ENCODE data around the gene CBL. TPM values are rescaled to one million over a fixed set of nuclear protein-coding genes. Genes with fewer than 3 reads are reported as not detected.
A peak's percentile ranks its signal among the peaks of the same experiment; 100 is the strongest.

The CBL gene
- polyA plus RNA-seq, 1 of the 3 experiments (the other 2 are of a cell fraction) = 9.5 TPM

DNA sequence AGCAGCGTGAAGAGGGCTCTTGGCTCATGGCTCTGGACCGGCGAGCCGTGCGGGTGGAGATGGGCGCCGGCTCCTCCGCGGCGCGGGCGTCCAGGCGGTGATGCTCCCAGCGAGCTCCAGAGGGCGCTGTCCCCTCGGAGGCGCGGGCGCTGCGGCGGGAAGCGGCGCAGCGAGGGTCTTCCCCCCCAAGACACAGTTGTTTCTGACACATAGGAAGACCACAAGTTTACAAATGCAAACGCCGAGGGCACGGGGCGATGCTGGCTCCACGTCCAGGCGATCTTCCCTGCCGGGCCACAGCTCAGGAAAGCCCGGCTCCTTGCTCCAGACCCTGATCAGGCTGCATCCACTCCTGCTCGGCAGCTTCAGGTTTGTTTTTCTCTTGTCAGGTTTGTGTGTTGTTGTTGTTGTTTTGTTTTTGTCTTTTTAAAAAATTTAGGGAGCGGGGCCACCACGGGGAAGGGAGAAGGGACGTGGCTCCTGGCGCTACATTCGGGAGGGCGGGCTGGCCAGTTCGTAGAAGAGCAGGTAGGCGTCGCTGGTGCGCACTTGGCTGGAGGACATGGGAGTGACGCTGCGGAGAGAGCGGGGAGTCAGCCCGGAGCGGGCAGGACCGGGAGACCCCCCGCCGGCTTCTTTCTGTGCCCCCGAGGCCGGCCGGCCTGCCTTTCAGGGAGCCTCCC, 150.4 kb downstream of the CBL start:
- H4K20me1 ChIP-seq (ENCODE audit: insufficient read depth) = no peaks in the 10 kb centered on the region
- peaks cover 8 to 22% of the 10 kb centered on the region in 2 experiments; a peak in 3 of 4 replicates for H3K4me1 ChIP-seq (ENCODE audit: control insufficient read depth in 1 of 2, insufficient read depth in 2 of 2, low read depth in 1 of 2, low read length in 1 of 2)
- no peaks in the 10 kb centered on the region for H3K9me3 ChIP-seq
- 1% methylated on average over 18 of the region's 54 CpGs for WGBS (ENCODE audit: low lambda C conversion rate)
- TF ChIP-seq, protein P1, sequence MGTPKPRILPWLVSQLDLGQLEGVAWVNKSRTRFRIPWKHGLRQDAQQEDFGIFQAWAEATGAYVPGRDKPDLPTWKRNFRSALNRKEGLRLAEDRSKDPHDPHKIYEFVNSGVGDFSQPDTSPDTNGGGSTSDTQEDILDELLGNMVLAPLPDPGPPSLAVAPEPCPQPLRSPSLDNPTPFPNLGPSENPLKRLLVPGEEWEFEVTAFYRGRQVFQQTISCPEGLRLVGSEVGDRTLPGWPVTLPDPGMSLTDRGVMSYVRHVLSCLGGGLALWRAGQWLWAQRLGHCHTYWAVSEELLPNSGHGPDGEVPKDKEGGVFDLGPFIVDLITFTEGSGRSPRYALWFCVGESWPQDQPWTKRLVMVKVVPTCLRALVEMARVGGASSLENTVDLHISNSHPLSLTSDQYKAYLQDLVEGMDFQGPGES (IDR thresholded peaks at IDR 0.05; ENCODE audit: low read depth, low read length) = no peak
- TF ChIP-seq FOXM1 (IDR thresholded peaks at IDR 0.05; ENCODE audit: low read depth) (no peak), TAF1 (IDR thresholded peaks at IDR 0.05; ENCODE audit: borderline replicate concordance, low read depth, low read length) (no peak), ELF1 (IDR thresholded peaks at IDR 0.05) (no peak), SIN3A (IDR thresholded peaks at IDR 0.05; ENCODE audit: borderline replicate concordance, low read depth, low read length) (no peak), SMC3 (IDR thresholded peaks at IDR 0.05; ENCODE audit: low read depth, low read length) (peak; percentile 89), FOSL2 (IDR thresholded peaks at IDR 0.05; ENCODE audit: borderline replicate concordance, low read depth) (no peak), GATA2 (CRISPR knock-in tag; IDR thresholded peaks at IDR 0.05) (no peak), RXRA (IDR thresholded peaks at IDR 0.05; ENCODE audit: borderline replicate concordance, low read depth) (no peak), NFIC (IDR thresholded peaks at IDR 0.05; ENCODE audit: borderline replicate concordance) (peak; percentile 78), RAD21 (IDR thresholded peaks at IDR 0.05; ENCODE audit: low read length) (peak; percentile 78), TCF12 (IDR thresholded peaks at IDR 0.05) (no peak)
- TF ChIP-seq, protein P2, sequence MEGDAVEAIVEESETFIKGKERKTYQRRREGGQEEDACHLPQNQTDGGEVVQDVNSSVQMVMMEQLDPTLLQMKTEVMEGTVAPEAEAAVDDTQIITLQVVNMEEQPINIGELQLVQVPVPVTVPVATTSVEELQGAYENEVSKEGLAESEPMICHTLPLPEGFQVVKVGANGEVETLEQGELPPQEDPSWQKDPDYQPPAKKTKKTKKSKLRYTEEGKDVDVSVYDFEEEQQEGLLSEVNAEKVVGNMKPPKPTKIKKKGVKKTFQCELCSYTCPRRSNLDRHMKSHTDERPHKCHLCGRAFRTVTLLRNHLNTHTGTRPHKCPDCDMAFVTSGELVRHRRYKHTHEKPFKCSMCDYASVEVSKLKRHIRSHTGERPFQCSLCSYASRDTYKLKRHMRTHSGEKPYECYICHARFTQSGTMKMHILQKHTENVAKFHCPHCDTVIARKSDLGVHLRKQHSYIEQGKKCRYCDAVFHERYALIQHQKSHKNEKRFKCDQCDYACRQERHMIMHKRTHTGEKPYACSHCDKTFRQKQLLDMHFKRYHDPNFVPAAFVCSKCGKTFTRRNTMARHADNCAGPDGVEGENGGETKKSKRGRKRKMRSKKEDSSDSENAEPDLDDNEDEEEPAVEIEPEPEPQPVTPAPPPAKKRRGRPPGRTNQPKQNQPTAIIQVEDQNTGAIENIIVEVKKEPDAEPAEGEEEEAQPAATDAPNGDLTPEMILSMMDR (IDR thresholded peaks at IDR 0.05) = peak; percentile 96
- peak overlapping the region; percentile 92 for H3K4me2 ChIP-seq
- H3K27ac ChIP-seq (ENCODE audit: low read depth in 2 of 2, low read length in 1 of 2) = peak overlapping the region in 1 of 2 experiments; percentile 26; a peak in 1 of 4 replicates
- H3K9me2 ChIP-seq = no peaks in the 10 kb centered on the region
- CTCF ChIA-PET = interaction anchor here (0.6 to 5.1 kb wide), 54 partner anchors 8 to 762 kb away, joined by 3 to 308 read pairs (median 4); partner anchors contain the start of genes C1QTNF5, C2CD2L, MCAM and MFRP
- peak overlapping the region; percentile 96 for H2AFZ ChIP-seq (ENCODE audit: low read depth)
- peaks cover 0 to 3% of the 10 kb centered on the region in 2 experiments for H3K36me3 ChIP-seq (replicated peaks in 1 of 2; ENCODE audit: control insufficient read depth in 1 of 2, insufficient read depth in 2 of 2, low read length in 1 of 2)
- 0 out of 2 replicates have a peak overlapping the region, but pooled peaks have one; percentile 33 for H3K9ac ChIP-seq
- peak overlapping the region; percentile 42 to 79 for H3K4me3 ChIP-seq (ENCODE audit: low read depth in 2 of 2, low read length in 1 of 2)
- no peaks in the 10 kb centered on the region for H3K27me3 ChIP-seq (ENCODE audit: insufficient read depth)
- POLR2A ChIA-PET = interaction anchor here (2.4 kb wide), 1 partner anchor 18 kb away, joined by 9 read pairs; no protein-coding TSS in a partner anchor
- peak; percentile 95 for DNase-seq
- peaks cover 10% of the 10 kb centered on the region for H3F3A ChIP-seq (replicated peaks; ENCODE audit: insufficient read depth)
- H3K79me2 ChIP-seq (ENCODE audit: insufficient read depth) = no peaks in the 10 kb centered on the region

DNA sequence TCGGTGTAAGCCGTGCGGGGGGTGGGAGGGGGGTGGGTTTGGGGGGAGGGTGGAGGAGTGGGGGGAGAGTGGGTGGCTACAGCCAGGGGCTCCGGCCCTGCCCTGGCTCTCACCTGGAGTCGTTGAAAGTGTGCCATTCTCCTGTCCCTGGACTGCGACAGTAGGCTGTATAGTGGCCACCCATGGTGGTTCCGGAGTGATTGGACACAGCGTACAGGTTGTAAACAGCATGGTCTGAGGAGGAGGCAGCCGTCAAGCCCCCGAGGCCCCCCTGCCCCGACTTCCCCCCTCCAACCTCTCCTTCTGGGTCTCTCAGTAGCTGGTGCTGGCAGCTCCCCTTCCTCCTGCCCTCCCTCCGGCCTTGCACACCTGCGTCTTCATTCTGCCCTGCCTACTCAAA, 150.9 kb downstream of the CBL start:
- POLR2A ChIA-PET = interaction anchor here (2.4 kb wide), 1 partner anchor 17 kb away, joined by 9 read pairs; no protein-coding TSS in a partner anchor
- Histone ChIP-seq H3K4me3 (ENCODE audit: low read depth in 2 of 2, low read length in 1 of 2) (peak overlapping the region; percentile 42 to 79; a peak in 3 of 4 replicates), H2AFZ (ENCODE audit: low read depth) (no peak overlapping the region), H3K4me1 (ENCODE audit: control insufficient read depth in 1 of 2, insufficient read depth in 2 of 2, low read depth in 1 of 2, low read length in 1 of 2) (peaks cover 13 to 26% of the 10 kb centered on the region in 2 experiments; a peak in 3 of 4 replicates), H4K20me1 (ENCODE audit: insufficient read depth) (no peaks in the 10 kb centered on the region), H3K79me2 (ENCODE audit: insufficient read depth) (no peaks in the 10 kb centered on the region), H3F3A (replicated peaks; ENCODE audit: insufficient read depth) (peaks cover 16% of the 10 kb centered on the region), H3K36me3 (replicated peaks in 1 of 2; ENCODE audit: control insufficient read depth in 1 of 2, insufficient read depth in 2 of 2, low read length in 1 of 2) (peaks cover 0 to 3% of the 10 kb centered on the region in 2 experiments), H3K4me2 (peak overlapping the region; percentile 92; the same call in 1 of the 2 replicates), H3K27me3 (ENCODE audit: insufficient read depth) (no peaks in the 10 kb centered on the region), H3K9ac (no peak overlapping the region), H3K9me3 (no peaks in the 10 kb centered on the region), H3K9me2 (no peaks in the 10 kb centered on the region), H3K27ac (ENCODE audit: low read depth in 2 of 2, low read length in 1 of 2) (no peak overlapping the region)
- no peak for DNase-seq
- TF ChIP-seq RCOR1 (IDR thresholded peaks at IDR 0.05; ENCODE audit: low read length) = no peak
- TF ChIP-seq TCF12 (IDR thresholded peaks at IDR 0.05) = no peak
- no peak for TF ChIP-seq RFX5 (IDR thresholded peaks at IDR 0.05; ENCODE audit: low read length)
- TF ChIP-seq, protein P3, sequence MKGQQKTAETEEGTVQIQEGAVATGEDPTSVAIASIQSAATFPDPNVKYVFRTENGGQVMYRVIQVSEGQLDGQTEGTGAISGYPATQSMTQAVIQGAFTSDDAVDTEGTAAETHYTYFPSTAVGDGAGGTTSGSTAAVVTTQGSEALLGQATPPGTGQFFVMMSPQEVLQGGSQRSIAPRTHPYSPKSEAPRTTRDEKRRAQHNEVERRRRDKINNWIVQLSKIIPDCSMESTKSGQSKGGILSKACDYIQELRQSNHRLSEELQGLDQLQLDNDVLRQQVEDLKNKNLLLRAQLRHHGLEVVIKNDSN (IDR thresholded peaks at IDR 0.05; ENCODE audit: borderline replicate concordance, low read depth) = no peak
- no peak for TF ChIP-seq CHD2 (IDR thresholded peaks at IDR 0.05; ENCODE audit: low read length, partially characterized antibody)
- no peak for TF ChIP-seq YY1 (IDR thresholded peaks at IDR 0.05; ENCODE audit: low read depth)
- TF ChIP-seq, protein P4, sequence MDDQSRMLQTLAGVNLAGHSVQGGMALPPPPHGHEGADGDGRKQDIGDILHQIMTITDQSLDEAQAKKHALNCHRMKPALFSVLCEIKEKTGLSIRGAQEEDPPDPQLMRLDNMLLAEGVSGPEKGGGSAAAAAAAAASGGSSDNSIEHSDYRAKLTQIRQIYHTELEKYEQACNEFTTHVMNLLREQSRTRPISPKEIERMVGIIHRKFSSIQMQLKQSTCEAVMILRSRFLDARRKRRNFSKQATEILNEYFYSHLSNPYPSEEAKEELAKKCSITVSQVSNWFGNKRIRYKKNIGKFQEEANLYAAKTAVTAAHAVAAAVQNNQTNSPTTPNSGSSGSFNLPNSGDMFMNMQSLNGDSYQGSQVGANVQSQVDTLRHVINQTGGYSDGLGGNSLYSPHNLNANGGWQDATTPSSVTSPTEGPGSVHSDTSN (IDR thresholded peaks at IDR 0.05) = no peak
- TF ChIP-seq POLR2AphosphoS5 (IDR thresholded peaks at IDR 0.05; ENCODE audit: low read depth, low read length) = no peak
- no peak for TF ChIP-seq GABPA (IDR thresholded peaks at IDR 0.05; ENCODE audit: low read depth)
- TF ChIP-seq GATA2 (CRISPR knock-in tag; IDR thresholded peaks at IDR 0.05) = no peak
- no peak for TF ChIP-seq TAF1 (IDR thresholded peaks at IDR 0.05; ENCODE audit: borderline replicate concordance, low read depth, low read length)
- TF ChIP-seq RAD21 (IDR thresholded peaks at IDR 0.05; ENCODE audit: low read length) = no peak
- no peak for TF ChIP-seq EZH2phosphoT487 (IDR thresholded peaks at IDR 0.05; ENCODE audit: borderline replicate concordance, low read depth)
- no peak for TF ChIP-seq NFIC (IDR thresholded peaks at IDR 0.05; ENCODE audit: borderline replicate concordance)
- TF ChIP-seq FOSL2 (IDR thresholded peaks at IDR 0.05; ENCODE audit: borderline replicate concordance, low read depth) = no peak
- TF ChIP-seq SIN3A (IDR thresholded peaks at IDR 0.05; ENCODE audit: borderline replicate concordance, low read depth, low read length) = no peak
- WGBS (ENCODE audit: low lambda C conversion rate) = 35% methylated on average over 6 of the region's 13 CpGs
- CTCF ChIA-PET = interaction anchor here (0.6 to 5.1 kb wide), 38 partner anchors 8 to 761 kb away, joined by 3 to 308 read pairs (median 6); partner anchors contain the start of genes C1QTNF5, C2CD2L, MCAM and MFRP
